ENCODE measurements around the gene SMARCAD1. TPM values are rescaled to one million over a fixed set of nuclear protein-coding genes. Genes with fewer than 3 reads are reported as not detected.

SMARCAD1 gene, protein sequence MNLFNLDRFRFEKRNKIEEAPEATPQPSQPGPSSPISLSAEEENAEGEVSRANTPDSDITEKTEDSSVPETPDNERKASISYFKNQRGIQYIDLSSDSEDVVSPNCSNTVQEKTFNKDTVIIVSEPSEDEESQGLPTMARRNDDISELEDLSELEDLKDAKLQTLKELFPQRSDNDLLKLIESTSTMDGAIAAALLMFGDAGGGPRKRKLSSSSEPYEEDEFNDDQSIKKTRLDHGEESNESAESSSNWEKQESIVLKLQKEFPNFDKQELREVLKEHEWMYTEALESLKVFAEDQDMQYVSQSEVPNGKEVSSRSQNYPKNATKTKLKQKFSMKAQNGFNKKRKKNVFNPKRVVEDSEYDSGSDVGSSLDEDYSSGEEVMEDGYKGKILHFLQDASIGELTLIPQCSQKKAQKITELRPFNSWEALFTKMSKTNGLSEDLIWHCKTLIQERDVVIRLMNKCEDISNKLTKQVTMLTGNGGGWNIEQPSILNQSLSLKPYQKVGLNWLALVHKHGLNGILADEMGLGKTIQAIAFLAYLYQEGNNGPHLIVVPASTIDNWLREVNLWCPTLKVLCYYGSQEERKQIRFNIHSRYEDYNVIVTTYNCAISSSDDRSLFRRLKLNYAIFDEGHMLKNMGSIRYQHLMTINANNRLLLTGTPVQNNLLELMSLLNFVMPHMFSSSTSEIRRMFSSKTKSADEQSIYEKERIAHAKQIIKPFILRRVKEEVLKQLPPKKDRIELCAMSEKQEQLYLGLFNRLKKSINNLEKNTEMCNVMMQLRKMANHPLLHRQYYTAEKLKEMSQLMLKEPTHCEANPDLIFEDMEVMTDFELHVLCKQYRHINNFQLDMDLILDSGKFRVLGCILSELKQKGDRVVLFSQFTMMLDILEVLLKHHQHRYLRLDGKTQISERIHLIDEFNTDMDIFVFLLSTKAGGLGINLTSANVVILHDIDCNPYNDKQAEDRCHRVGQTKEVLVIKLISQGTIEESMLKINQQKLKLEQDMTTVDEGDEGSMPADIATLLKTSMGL
- 27.4 and 30.5 TPM in 2 replicates for total RNA-seq

DNA sequence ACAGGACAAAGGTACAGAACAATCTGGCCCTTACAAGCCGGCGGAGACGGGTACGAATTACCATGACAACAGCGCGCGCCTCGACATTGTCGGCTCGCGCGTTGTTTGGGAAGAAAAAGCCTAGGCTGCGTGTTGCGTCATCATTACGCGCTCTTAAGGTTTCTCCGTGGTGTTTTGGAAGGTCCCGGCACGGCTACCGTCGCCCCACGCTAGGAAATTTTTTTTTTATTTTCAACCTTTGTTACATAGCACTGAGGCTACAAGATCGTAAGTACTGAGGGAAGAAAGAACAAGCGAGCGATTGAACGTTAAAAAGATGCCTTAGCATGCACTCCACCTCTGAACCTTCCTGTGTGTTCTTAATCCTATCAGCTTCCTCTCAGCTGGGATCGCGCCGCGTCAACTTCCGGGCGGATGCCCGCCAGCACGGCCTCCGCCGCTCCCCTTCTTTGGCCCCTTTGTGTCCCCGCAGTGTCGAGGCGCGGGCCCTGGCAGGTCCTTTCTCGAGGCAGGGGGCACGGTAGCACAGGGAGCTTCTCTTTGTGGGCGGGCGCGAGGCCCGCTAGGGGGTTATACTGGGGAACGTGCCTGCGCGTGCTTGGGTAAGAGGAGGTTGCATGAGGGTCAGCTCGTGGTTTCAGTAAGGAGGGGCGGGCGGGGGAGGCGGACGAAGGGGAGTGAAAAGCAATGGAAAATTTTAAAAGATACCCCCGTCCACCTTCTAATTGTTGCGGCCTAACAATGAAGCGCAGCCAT lies at the start of gene SMARCAD1:
Gene SMARCAD1, plus strand, starts transcription at position 397 of the 756 bp plus-strand sequence. CDS start 530 bp downstream, outside the sequence.
- POLR2A ChIA-PET: interaction anchor here (1.0 to 1.2 kb wide), 3 partner anchors 11 to 245 kb away, joined by 3 to 8 read pairs (median 4); no protein-coding TSS in a partner anchor
- peak; percentile 87 for ATAC-seq (ENCODE audit: low read depth)
- intact Hi-C loops (cut with micrococcal nuclease): loop anchor here (1.0 kb wide), 1 partner anchor 244 kb away; the partner anchor contains the start of gene PDLIM5
- peak; percentile 72 for DNase-seq
- H3K4me1 Mint-ChIP-seq: peaks cover 41% of the 10 kb centered on the region
- peak within 1 kb of the TSS; percentile 99 for H3K4me3 Mint-ChIP-seq
- peaks cover 7% of the 10 kb centered on the region for H3K27me3 Mint-ChIP-seq
- H3K36me3 Mint-ChIP-seq (ENCODE audit: low read depth): peaks cover 32% of the 10 kb centered on the region
- peaks cover 2% of the 10 kb centered on the region for H3K9me3 Mint-ChIP-seq
- TF ChIP-seq, protein P1, sequence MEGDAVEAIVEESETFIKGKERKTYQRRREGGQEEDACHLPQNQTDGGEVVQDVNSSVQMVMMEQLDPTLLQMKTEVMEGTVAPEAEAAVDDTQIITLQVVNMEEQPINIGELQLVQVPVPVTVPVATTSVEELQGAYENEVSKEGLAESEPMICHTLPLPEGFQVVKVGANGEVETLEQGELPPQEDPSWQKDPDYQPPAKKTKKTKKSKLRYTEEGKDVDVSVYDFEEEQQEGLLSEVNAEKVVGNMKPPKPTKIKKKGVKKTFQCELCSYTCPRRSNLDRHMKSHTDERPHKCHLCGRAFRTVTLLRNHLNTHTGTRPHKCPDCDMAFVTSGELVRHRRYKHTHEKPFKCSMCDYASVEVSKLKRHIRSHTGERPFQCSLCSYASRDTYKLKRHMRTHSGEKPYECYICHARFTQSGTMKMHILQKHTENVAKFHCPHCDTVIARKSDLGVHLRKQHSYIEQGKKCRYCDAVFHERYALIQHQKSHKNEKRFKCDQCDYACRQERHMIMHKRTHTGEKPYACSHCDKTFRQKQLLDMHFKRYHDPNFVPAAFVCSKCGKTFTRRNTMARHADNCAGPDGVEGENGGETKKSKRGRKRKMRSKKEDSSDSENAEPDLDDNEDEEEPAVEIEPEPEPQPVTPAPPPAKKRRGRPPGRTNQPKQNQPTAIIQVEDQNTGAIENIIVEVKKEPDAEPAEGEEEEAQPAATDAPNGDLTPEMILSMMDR (IDR thresholded peaks at IDR 0.05): no peak
- CTCF ChIA-PET: no interaction called here
- H3K27ac Mint-ChIP-seq: peak within 1 kb of the TSS; percentile 100

DNA sequence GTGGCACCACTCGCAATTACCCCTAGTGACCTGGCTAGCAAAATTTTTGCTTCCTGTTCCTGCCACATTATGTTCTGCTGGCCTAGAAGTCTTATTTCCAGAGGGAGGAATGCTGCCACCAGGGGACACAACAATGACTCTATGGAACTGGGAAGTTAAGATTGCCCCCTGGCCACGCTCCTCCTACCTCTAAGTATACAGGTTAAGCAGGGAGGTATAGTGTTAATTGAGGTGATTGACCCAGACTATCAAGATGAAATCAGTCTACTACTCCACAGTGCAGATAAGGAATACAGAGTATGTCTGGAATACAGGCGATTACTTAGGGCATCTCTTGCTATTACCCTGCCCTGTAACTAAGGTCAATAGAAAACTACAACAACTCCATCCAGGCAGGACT lies 48.8 kb upstream of the SMARCAD1 start:
- CTCF ChIA-PET: no interaction called here
- H3K9me3 Mint-ChIP-seq: no peaks in the 10 kb centered on the region
- ATAC-seq (ENCODE audit: low read depth) (no peak), DNase-seq (no peak)
- H3K36me3 Mint-ChIP-seq (ENCODE audit: low read depth): no peaks in the 10 kb centered on the region
- no peak overlapping the region for H3K4me3 Mint-ChIP-seq
- POLR2A ChIA-PET: no interaction called here
- H3K4me1 Mint-ChIP-seq: no peaks in the 10 kb centered on the region
- H3K27me3 Mint-ChIP-seq: no peaks in the 10 kb centered on the region
- intact Hi-C loops (cut with micrococcal nuclease): no loop called here
- TF ChIP-seq, protein P1 (IDR thresholded peaks at IDR 0.05): no peak
- no peak overlapping the region for H3K27ac Mint-ChIP-seq

DNA sequence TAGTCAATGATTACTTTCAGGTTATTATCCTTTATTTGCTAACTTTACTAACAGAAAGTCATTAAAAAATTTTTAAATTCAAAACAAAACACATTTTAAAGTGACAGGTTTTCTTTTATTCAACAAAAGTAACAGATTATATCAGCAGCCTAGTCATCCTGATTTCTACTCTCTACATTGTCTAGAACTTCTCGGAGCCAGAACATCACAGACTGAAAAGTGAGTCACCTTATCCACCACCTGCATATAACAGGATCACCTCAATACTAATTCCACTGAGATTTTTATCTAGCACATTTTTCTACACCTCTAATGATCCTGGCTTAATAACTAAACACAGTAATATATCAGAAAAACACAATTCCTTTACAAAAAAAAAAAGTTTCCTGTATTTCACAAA lies 47.9 kb upstream of the SMARCAD1 start:
- TF ChIP-seq, protein P1 (IDR thresholded peaks at IDR 0.05): no peak
- no peaks in the 10 kb centered on the region for H3K27me3 Mint-ChIP-seq
- ChIA-PET POLR2A (no interaction called here), CTCF (no interaction called here)
- H3K9me3 Mint-ChIP-seq: no peaks in the 10 kb centered on the region
- no peaks in the 10 kb centered on the region for H3K4me1 Mint-ChIP-seq
- H3K4me3 Mint-ChIP-seq: no peak overlapping the region
- ATAC-seq (ENCODE audit: low read depth) (no peak), DNase-seq (no peak)
- intact Hi-C loops (cut with micrococcal nuclease): no loop called here
- H3K36me3 Mint-ChIP-seq (ENCODE audit: low read depth): no peaks in the 10 kb centered on the region
- H3K27ac Mint-ChIP-seq: no peak overlapping the region

DNA sequence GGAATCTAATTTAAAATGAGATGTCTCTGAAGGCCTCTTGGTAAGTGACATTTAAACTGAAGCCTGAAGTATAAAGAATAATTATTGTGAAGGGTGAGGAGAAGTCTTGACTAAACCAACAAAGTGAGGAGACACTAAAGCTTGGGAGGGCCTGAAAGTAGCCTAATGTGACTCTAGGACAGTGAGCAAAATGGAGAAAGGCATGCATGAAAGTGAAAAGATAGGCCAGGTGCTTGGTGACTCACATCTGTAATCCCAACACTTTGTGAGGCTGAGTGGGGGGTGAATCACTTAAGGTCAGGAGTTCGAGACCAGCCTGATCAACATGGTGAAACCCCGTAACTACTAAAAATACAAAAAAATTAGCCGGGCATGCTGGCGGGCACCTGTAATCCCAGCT lies 46.9 kb upstream of the SMARCAD1 start:
- Mint-ChIP-seq H3K4me3 (no peak overlapping the region), H3K4me1 (no peaks in the 10 kb centered on the region), H3K27me3 (no peaks in the 10 kb centered on the region), H3K9me3 (no peaks in the 10 kb centered on the region), H3K36me3 (ENCODE audit: low read depth) (no peaks in the 10 kb centered on the region), H3K27ac (no peak overlapping the region)
- DNase-seq (no peak), ATAC-seq (ENCODE audit: low read depth) (no peak)
- ChIA-PET POLR2A (no interaction called here), CTCF (no interaction called here)
- TF ChIP-seq, protein P1 (IDR thresholded peaks at IDR 0.05): no peak
- intact Hi-C loops (cut with micrococcal nuclease): no loop called here
